ENCODE data around the gene EML3.
"Not testable (repeated sequence)": the region's sequence is repeated elsewhere in the genome, so short reads cannot be mapped to it uniquely, and the experiment has no call there.

Gene EML3

DNA sequence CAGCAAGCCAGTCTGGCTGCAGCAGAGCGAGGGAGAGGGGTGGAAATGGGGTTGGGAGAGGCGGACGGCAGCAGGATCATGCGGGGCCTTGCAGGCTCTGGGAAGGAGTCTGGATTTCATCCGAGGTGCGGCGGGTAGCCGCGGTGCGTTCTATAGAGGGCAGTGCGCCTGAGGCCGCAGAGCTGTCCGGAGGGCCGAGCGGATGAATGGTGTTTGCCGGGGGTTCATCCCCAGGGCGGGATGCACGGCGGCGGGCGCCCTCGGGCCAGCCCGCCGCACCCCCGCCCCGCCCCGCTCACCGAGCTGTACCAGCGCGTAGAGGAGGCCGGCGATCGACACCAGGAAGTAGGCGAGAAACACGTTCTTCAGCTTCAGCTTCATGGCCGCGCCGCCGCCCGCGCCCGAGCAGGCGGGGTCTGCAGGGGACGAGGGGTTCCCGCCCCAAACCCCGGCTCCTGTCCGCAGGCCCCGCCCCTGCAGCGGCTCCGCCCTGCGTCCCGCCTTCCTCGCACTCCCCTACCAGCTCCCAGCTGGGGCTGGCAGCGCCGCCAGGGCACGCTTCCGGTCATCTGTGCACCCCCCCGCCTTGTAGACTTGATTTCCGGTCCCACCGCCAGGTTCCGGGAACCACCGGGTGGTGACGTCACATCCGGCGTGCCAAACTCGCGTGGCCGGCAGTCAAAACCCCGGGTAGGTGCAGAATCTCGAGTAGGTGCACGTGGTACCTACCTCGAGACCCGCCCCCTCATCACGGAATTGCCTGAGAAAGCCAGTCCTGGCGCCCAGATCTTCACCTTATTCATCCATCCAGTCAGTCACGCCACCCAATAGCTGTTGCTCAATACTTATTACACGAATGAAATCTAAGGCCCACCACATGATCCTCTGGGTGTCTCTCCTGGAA, 9.2 kb upstream of the EML3 start, which contains the start of gene B3GAT3:
B3GAT3 (minus strand) TSS at position 420 of the 904 bp plus-strand sequence; CDS start at position 381, 39 bp downstream.
- DNase-seq (ENCODE audit: low spot score), result peak; percentile 96

DNA sequence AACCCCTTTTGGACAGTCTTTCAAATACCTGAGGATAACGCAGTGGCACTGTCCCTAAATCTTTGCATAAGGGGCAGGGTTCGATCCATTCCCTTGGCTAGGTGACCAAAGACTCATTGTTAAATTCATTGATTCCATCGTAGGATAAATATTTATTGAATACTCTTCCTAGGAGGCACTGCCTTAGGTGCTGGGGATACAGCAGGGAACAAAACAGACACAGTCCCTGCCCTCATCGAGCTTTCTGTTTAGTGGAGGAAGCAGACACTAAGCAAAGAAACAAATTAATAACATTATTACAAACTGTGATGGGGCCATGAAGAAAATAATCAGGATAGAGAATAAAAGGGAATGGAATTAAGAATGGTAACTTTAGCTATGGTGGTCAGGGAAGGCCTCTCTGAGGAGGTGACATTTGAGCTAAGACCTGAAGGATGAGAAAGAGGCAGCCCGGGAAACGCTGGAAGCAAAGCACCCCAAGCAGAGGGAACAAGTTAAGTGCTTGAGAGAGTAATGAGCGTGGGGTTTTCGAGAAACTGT, 8.5 kb upstream of the EML3 start:
- DNase-seq (ENCODE audit: low spot score), result no peak

- DNase-seq (ENCODE audit: low spot score), result not testable (repeated sequence)
Observed at GRCh38 chr11:62616957-62617356, 4.4 kb upstream of the EML3 start.

GRCh38 chr11:62615521-62615920, 2.9 kb upstream of the EML3 start:
- DNase-seq (ENCODE audit: low spot score), result no peak

- DNase-seq (ENCODE audit: low spot score), result no peak
Observed at GRCh38 chr11:62614275-62614674, 1.7 kb upstream of the EML3 start.

- DNase-seq (ENCODE audit: low spot score), result no peak
Observed at GRCh38 chr11:62613291-62613778, 760 bp upstream of the EML3 start.

DNA sequence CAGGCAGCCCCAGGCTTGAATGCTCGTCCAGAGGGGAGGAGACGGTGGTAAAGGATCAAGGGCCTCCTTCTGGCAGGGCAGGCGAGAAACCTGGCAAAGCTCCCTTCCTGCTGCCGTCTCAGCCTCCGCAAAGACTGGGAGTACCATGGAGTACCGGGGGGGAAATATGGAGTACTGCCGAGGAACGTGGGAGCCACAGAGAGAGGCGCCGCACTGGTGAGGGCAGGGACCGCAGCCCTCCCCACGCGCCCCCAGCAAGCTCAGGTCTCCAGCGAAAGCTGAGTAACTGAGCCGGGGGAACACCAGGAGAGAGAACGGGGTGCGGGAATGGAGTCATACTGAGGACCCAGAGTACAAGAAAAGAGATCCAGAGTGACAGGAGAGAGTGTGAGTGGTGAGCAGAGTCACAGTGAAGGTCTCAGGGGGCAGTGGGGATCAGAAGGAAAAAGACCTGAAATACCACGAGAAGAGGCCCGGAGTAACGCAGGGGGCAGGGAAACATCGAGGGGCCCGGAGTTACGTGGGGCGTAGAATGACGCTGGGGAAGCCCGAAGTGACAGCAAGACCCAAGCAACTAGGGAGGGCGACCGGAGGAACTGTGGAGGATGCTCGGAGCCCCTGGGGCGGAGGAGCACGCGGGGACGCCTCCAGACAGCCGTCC, 740 bp downstream of the EML3 start:
- no peak for DNase-seq (ENCODE audit: low spot score)

- DNase-seq (ENCODE audit: low spot score), result no peak
Observed at GRCh38 chr11:62610814-62611704, 1.5 kb downstream of the EML3 start.

GRCh38 chr11:62610403-62610802, 2.2 kb downstream of the EML3 start:
- no peak for DNase-seq (ENCODE audit: low spot score)

DNA sequence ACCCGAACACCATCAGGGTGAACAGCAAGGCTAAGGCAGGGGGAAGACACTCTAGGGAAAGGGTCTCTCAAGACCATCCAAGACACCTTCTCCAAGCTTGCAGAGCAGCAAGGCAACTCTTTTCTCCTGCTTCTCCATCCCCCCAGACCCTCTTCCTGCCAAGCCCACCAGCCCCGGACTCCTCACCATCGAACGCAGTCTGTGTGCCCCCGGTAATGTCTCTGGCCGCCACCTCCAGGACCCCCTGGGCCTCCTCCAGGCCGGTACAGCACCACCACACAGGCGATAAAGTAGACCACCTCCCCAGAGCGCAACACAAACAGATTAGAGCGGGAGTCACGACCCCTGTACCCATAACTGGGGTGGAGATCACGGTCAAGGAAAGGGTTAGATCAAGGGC, 3.8 kb downstream of the EML3 start:
- no peak for DNase-seq (ENCODE audit: low spot score)

GRCh38 chr11:62607714-62608113, 4.9 kb downstream of the EML3 start:
- no peak for DNase-seq (ENCODE audit: low spot score)

- DNase-seq (ENCODE audit: low spot score), result no peak
Observed at GRCh38 chr11:62605902-62606301, 6.7 kb downstream of the EML3 start.

GRCh38 chr11:62605467-62605866, 7.1 kb downstream of the EML3 start:
- DNase-seq (ENCODE audit: low spot score), result no peak

- no peak for DNase-seq (ENCODE audit: low spot score)
Observed at GRCh38 chr11:62604460-62605120, 8.0 kb downstream of the EML3 start.

GRCh38 chr11:62603776-62604299, 8.7 kb downstream of the EML3 start:
- DNase-seq (ENCODE audit: low spot score), result no peak

DNA sequence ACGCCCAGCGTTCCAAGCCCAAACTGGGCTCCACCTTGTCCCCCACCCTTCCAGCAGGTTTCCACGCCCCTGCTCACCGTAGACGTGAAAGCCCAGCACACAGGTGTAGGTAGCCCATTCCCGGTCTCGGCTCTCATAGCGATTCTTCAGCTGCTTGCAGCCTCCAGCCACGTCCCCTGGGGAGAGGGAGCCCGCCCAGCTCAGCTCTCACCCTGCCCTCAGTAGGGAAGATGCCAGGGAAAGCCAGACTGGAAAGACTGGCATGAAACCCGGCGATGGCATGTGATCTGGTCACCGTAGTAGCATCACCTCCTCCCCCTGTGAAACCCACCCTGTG, 9.5 kb downstream of the EML3 start:
- no peak for DNase-seq (ENCODE audit: low spot score)

- DNase-seq (ENCODE audit: low spot score), result peak; percentile 51
Observed at GRCh38 chr11:62602141-62603071, 10.2 kb downstream of the EML3 start.

GRCh38 chr11:62601372-62602140, 11.0 kb downstream of the EML3 start, which contains the start of gene MTA2:
MTA2 (minus strand) TSS chr11:62601865; CDS start chr11:62601450, 415 bp downstream.
- DNase-seq (ENCODE audit: low spot score), result peak; percentile 95

DNA sequence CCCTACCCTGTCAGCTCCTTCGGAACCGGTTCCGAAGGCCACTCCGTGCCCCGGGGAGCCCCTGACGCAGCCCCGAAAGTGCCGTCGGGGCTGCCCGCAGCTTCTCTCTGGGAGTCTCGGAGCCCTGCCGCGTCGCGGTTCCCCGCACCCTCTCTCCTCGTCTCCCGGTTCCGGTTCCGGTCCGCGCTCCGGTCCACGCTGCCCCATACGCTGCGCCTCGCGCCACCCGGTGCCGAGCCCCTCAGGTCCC, 11.5 kb downstream of the EML3 start:
- peak; percentile 40 for DNase-seq (ENCODE audit: low spot score)

Data from germinal center (tissue), 1 donor.